Neural progenitor cell (in vitro differentiated cells): ENCODE results near the gene ZNF486. TPM values are rescaled to one million over a fixed set of nuclear protein-coding genes. Genes with fewer than 3 reads are reported as not detected.

Experiments used
- DNase-seq: peaks from one replicate; pipeline ENCODE4 v3.0.0-alpha.2; 2016; ENCODE audit warnings: low spot score
- H2AFZ ChIP-seq: fragments of 200-600 bp; sonication (generic); replicated peaks from 2 replicates; pipeline ENCODE4 v1.6.1; 2016; ENCODE audit warnings: antibody characterized with exemption
- H3F3A ChIP-seq: fragments of 200-600 bp; sonication (generic); 2 replicates; pipeline ENCODE4 v1.6.1; 2016; ENCODE audit warnings: antibody characterized with exemption, low read depth
- H3K27ac ChIP-seq: fragments of 200-600 bp; sonication (generic); 2 replicates; pipeline ENCODE4 v1.5.1; 2016; ENCODE audit warnings: mild to moderate bottlenecking
- H3K27me3 ChIP-seq: fragments of 200-600 bp; sonication (generic); 2 replicates; pipeline ENCODE4 v1.6.1; 2016; ENCODE audit warnings: mild to moderate bottlenecking, moderate library complexity
- H3K36me3 ChIP-seq: fragments of 200-600 bp; sonication (generic); 2 replicates; pipeline ENCODE4 v1.5.1; 2016
- H3K4me1 ChIP-seq: fragments of 200-600 bp; sonication (generic); 2 replicates; pipeline ENCODE4 v1.6.1; 2016; ENCODE audit warnings: mixed run types
- H3K4me2 ChIP-seq: fragments of 200-600 bp; sonication (generic); 2 replicates; pipeline ENCODE4 v1.6.1; 2016
- H3K4me3 ChIP-seq: fragments of 200-600 bp; sonication (generic); 2 replicates; pipeline ENCODE4 v1.5.1; 2016
- H3K79me2 ChIP-seq: fragments of 200-600 bp; sonication (generic); 2 replicates; pipeline ENCODE4 v1.6.1; 2016; ENCODE audit warnings: low read depth
- H3K9ac ChIP-seq: fragments of 200-600 bp; sonication (generic); 2 replicates; pipeline ENCODE4 v1.6.1; 2016
- H3K9me3 ChIP-seq: fragments of 200-600 bp; sonication (generic); 2 replicates; pipeline ENCODE4 v1.5.1; 2016; ENCODE audit warnings: low read depth
- H4K20me1 ChIP-seq: fragments of 200-600 bp; sonication (generic); 2 replicates; pipeline ENCODE4 v1.6.1; 2016; ENCODE audit warnings: low read depth
- H3K27ac Mint-ChIP-seq: 3 replicates; pipeline ENCODE4 v1.8.0; 2021; ENCODE audit warnings: mixed read lengths
- H3K27me3 Mint-ChIP-seq: 2 replicates; pipeline ENCODE4 v1.8.0; 2022; ENCODE audit warnings: low read depth, mild to moderate bottlenecking, inconsistent platforms, moderate library complexity, mixed read lengths; ENCODE audit not compliant: insufficient read depth
- H3K36me3 Mint-ChIP-seq: 3 replicates; pipeline ENCODE4 v1.8.0; 2021; ENCODE audit warnings: mixed read lengths
- H3K4me1 Mint-ChIP-seq: 3 replicates; pipeline ENCODE4 v1.8.0; 2021; ENCODE audit warnings: mixed read lengths
- H3K4me3 Mint-ChIP-seq: 3 replicates; pipeline ENCODE4 v1.8.0; 2021; ENCODE audit warnings: mild to moderate bottlenecking, moderate library complexity, mixed read lengths
- H3K9me3 Mint-ChIP-seq: 3 replicates; pipeline ENCODE4 v1.8.0; 2020; ENCODE audit warnings: mixed read lengths
- EZH2 ChIP-seq: fragments of 200-600 bp; sonication (generic); IDR thresholded peaks from 2 replicates; pipeline ENCODE4 v1.6.1; 2017; ENCODE audit warnings: antibody characterized with exemption, mild to moderate bottlenecking, moderate library complexity
- EZH2phosphoT487 ChIP-seq: fragments of 200-600 bp; sonication (generic); IDR thresholded peaks from 2 replicates; pipeline ENCODE4 v1.6.1; 2017; ENCODE audit warnings: antibody characterized with exemption
- total RNA-seq: library from RNA; depleted of rRNA; stranded (reverse); fragments of >200 nt; gene quantifications from 2 replicates; pipeline ENCODE4 v1.2.3, GENCODE V29; 2015; ENCODE audit warnings: low replicate concordance
- TF ChIP-seq, protein P1 (sequence below): fragments of 200-600 bp; sonication (generic); IDR thresholded peaks from 2 replicates; pipeline ENCODE4 v1.5.1; 2017; ENCODE audit warnings: antibody characterized with exemption, mild to moderate bottlenecking

The ZNF486 gene
- total RNA-seq, 1 donor from 2014 or later, result 26.9 TPM

- Histone ChIP-seq H2AFZ (no peak overlapping the region), H3K9ac (no peak overlapping the region), H3K4me2 (no peak overlapping the region), H3K4me1 (peaks cover 14% of the 10 kb centered on the region), H3K27ac (no peak overlapping the region), H3F3A (peaks cover 25% of the 10 kb centered on the region), H3K4me3 (no peak overlapping the region), H4K20me1 (no peaks in the 10 kb centered on the region), H3K9me3 (peaks cover 5% of the 10 kb centered on the region), H3K79me2 (peaks cover 76% of the 10 kb centered on the region), H3K27me3 (no peaks in the 10 kb centered on the region), H3K36me3 (peaks cover 21% of the 10 kb centered on the region)
- peaks cover 2% of the 10 kb centered on the region for H3K4me1 Mint-ChIP-seq
- no peak overlapping the region for H3K4me3 Mint-ChIP-seq
- TF ChIP-seq, protein P1, sequence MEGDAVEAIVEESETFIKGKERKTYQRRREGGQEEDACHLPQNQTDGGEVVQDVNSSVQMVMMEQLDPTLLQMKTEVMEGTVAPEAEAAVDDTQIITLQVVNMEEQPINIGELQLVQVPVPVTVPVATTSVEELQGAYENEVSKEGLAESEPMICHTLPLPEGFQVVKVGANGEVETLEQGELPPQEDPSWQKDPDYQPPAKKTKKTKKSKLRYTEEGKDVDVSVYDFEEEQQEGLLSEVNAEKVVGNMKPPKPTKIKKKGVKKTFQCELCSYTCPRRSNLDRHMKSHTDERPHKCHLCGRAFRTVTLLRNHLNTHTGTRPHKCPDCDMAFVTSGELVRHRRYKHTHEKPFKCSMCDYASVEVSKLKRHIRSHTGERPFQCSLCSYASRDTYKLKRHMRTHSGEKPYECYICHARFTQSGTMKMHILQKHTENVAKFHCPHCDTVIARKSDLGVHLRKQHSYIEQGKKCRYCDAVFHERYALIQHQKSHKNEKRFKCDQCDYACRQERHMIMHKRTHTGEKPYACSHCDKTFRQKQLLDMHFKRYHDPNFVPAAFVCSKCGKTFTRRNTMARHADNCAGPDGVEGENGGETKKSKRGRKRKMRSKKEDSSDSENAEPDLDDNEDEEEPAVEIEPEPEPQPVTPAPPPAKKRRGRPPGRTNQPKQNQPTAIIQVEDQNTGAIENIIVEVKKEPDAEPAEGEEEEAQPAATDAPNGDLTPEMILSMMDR, result no peak
- TF ChIP-seq EZH2 (no peak), EZH2phosphoT487 (no peak)
- peaks cover 13% of the 10 kb centered on the region for H3K27me3 Mint-ChIP-seq
- H3K9me3 Mint-ChIP-seq, result peaks cover 68% of the 10 kb centered on the region
- no peak for DNase-seq
- H3K27ac Mint-ChIP-seq, result no peak overlapping the region
- peaks cover 36% of the 10 kb centered on the region for H3K36me3 Mint-ChIP-seq
Observed at GRCh38 chr19:20235156-20235555, 68.1 kb downstream of the ZNF486 start.

DNA sequence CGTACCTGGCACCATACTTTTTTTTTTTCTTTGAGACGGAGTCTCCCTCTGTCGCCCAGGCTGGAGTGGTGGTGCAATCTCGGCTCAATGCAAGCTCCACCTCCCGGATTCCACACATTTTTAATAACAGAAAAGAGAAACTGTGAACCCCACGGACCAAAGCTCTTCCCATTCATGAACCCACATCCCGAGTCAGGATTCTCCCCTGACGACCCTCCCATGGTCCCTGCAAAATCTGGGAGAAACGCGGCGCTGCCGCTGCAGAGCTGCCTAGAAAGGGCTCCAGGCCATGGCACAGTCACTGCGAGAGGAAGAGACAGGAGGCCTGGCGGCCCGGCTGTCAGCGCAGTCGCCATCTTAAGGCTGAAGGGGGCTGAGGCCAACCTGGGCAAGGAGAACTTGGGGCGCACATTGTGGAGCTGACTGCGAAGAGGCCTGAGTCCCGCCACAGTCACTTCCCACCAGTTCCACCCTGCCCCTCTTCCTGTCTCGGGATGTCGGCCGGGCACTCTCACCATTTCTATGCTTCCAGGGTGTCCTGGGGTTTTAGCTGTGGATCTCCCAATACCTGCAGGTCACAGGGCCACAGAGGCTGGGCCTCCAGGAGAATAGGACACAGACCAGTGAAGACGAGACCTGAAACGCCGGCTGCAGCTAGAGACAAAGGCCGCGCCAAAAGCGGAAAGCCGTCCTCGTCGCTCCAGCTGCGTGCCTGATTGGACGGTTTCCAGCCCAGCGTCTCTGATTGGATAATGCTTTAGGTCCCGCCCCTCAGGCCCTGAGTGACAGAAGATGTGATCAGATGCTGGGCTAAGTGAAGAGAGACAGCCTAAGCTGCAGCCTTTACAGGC lies 71.0 kb downstream of the ZNF486 start:
- peak; percentile 96 for DNase-seq
- Histone ChIP-seq H3K9ac (peak overlapping the region; percentile 70), H3K27ac (peak overlapping the region; percentile 97), H3F3A (peaks cover 25% of the 10 kb centered on the region), H3K27me3 (no peaks in the 10 kb centered on the region), H3K4me1 (peaks cover 14% of the 10 kb centered on the region), H3K36me3 (peaks cover 21% of the 10 kb centered on the region), H4K20me1 (no peaks in the 10 kb centered on the region), H3K9me3 (no peaks in the 10 kb centered on the region), H3K4me2 (peak overlapping the region; percentile 92), H2AFZ (peak overlapping the region; percentile 32), H3K4me3 (peak overlapping the region; percentile 80), H3K79me2 (peaks cover 49% of the 10 kb centered on the region)
- peaks cover 56% of the 10 kb centered on the region for H3K9me3 Mint-ChIP-seq
- H3K36me3 Mint-ChIP-seq, result peaks cover 20% of the 10 kb centered on the region
- H3K4me3 Mint-ChIP-seq, result peak overlapping the region; percentile 94
- TF ChIP-seq EZH2 (no peak), EZH2phosphoT487 (no peak)
- TF ChIP-seq, protein P1, result peak; percentile 11
- peak overlapping the region; percentile 95 for H3K27ac Mint-ChIP-seq
- H3K27me3 Mint-ChIP-seq, result peaks cover 10% of the 10 kb centered on the region
- peaks cover 2% of the 10 kb centered on the region for H3K4me1 Mint-ChIP-seq

DNA sequence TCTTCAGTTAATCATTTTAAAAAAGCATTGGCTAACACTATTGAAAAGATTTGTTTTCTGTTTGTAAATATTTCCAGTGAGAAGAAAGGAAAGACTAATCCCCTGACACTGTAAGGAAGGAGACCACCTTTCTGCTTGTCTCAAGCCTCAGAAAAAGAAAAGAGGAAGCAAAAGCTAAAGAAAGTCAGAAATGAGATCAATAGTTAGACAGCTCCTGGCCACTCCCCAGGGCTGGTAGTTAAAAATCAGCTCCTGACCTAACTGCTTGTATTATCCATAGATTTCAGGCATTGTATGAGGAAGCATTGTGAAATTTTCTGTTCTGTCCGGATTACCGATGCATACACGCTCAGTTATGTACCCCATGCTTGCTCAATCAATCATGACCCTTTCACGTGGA lies 76.6 kb downstream of the ZNF486 start:
- Histone ChIP-seq H3K27me3 (no peaks in the 10 kb centered on the region), H3K27ac (no peak overlapping the region), H3K4me2 (no peak overlapping the region), H3K9me3 (peaks cover 5% of the 10 kb centered on the region), H3K79me2 (no peaks in the 10 kb centered on the region), H3K36me3 (no peaks in the 10 kb centered on the region), H3K4me3 (no peak overlapping the region), H2AFZ (no peak overlapping the region), H3K4me1 (peaks cover 17% of the 10 kb centered on the region), H4K20me1 (no peaks in the 10 kb centered on the region), H3K9ac (no peak overlapping the region), H3F3A (peaks cover 12% of the 10 kb centered on the region)
- Mint-ChIP-seq H3K9me3 (peaks cover 46% of the 10 kb centered on the region), H3K36me3 (peaks cover 2% of the 10 kb centered on the region), H3K27ac (no peak overlapping the region), H3K4me1 (no peaks in the 10 kb centered on the region), H3K27me3 (peaks cover 3% of the 10 kb centered on the region), H3K4me3 (no peak overlapping the region)
- DNase-seq, result no peak
- TF ChIP-seq EZH2 (no peak), EZH2phosphoT487 (no peak)
- TF ChIP-seq, protein P1, result no peak
